COR-L47 (cell line): ENCODE results near the gene PAX9.
A peak's percentile ranks its signal among the peaks of the same experiment; 100 is the strongest.

Experiments used
- DNase-seq: peaks from one replicate; lab custom pipeline; 2025; lab: John Stamatoyannopoulos, UW

The PAX9 gene

GRCh38 chr14:36655963-36656686, 5.5 kb upstream of the PAX9 start:
- DNase-seq, result no peak

DNA sequence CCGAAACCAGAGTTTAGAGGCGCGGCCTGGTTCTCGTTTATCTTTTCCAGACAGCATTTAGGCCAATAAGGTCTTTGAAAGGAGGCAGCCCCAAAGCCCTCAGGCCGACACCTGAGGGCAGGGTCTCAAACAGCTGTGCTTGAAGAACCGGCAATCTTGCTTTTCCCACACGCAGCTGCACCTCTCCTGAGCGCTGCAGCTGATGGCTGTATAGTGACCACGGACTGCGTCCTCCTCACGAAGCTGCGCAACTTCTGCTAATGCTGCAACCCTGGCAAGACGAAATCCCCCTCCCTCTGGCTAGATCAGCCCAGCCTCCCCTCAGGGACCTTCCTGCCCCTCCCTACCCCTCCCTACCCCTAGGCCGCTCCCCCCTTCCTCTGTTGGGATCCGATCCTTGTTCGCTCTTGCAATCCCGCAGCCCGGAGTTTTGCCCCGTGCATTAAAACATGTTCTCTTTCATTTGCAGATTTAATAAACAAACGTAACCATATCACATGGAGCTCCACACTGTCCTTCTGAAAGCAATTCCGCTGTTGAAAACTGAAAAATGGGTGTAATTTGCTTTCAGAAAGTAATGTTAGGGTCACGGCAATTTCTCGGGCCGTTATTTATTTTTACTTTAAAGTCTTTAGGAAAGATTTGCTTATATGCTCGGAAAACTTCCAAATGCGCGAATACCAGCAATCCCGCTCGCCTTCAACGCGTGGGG, 4.8 kb upstream of the PAX9 start:
- DNase-seq, result no peak

GRCh38 chr14:36657399-36658122, 4.1 kb upstream of the PAX9 start:
- no peak for DNase-seq

DNA sequence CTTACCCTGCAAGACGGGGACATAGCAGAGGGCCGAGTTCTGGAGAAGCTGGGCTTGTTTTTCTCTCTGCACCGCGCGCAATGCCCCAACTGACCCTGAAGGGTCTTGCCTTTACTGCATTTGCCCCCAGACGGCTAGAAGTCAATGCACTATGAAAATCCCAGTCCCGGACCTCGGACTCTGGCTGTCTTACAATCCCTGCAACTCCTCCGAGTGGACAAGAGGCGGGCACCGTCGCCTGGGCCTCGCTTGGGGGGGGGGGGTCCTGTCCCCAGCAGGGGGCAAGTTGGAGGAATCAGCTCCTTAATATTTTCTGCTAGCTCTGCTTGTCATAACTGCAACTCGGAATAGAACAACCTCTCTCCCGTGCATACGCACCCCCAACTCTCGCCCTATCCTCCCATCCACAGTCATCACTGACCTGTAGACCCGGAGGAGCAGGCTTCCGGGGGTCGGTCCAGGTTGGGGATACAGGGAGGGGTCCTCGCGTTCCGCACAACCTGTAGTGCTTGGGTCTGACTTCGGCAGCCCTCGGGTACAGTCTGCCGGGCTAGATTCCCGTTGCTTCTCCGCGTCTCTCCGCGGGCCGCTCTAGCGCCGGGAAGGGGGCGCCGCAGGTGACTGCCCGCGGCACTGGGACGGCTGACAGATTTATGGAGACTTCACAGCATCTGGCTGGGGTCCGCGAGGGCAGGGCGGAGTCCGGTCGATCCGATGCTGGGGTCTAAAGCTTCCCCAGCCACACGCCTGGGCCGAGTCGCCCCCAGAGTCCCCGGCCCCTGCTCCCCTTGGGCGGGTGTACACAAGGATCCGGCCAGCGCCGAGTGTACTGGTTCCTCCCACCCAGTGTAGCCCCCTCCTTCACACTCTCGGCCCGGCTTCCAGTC, 3.3 kb upstream of the PAX9 start:
- no peak for DNase-seq

- no peak for DNase-seq
Observed at GRCh38 chr14:36659010-36659821, 2.4 kb upstream of the PAX9 start.

DNA sequence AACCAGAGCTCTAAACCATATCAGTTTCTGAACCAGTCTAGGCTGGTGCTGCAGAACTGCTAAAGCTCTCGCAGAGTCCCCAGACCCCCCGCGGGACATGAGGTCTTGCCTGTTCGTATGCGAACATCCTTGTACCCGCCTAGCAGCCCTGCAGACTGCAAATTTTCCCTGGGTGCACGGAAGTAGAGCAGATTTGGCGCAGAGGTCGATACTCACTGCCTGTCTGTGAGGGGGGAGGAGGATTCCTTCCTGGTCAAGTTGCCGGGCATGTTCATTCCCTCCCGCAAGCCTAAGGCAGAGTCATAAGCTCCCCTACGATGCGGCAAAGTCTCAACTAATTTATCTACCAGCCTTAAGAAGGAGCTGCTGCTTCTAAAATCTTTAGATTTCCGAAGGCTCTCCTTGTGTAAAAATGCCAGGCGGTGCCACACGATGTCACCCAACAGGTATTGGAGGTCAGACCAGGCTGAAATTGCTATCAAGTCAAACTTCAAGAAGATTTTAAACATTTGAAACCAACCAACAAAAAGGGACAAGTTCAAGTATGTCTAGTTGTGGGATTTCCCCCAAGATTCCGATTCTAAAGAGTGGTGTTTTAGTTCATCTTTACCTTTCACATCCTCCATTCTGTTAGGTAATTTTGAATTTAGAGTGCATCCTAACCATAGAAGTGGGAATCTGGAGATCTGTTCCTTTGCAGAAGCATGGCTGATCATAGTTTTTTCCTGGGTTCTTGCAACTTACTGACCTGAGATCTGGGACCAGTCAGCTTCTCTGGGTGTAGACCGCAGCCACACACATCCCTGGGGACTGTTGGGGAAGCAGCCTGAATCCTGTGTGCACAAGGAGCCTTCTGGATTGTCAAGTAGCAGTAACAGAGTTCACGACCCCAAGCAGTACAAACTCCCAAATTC, 1.6 kb upstream of the PAX9 start:
- no peak for DNase-seq

GRCh38 chr14:36660736-36661505, 739 bp upstream of the PAX9 start:
- no peak for DNase-seq

GRCh38 chr14:36662258-36662542, 540 bp downstream of the PAX9 start:
- DNase-seq, result peak; percentile 55

DNA sequence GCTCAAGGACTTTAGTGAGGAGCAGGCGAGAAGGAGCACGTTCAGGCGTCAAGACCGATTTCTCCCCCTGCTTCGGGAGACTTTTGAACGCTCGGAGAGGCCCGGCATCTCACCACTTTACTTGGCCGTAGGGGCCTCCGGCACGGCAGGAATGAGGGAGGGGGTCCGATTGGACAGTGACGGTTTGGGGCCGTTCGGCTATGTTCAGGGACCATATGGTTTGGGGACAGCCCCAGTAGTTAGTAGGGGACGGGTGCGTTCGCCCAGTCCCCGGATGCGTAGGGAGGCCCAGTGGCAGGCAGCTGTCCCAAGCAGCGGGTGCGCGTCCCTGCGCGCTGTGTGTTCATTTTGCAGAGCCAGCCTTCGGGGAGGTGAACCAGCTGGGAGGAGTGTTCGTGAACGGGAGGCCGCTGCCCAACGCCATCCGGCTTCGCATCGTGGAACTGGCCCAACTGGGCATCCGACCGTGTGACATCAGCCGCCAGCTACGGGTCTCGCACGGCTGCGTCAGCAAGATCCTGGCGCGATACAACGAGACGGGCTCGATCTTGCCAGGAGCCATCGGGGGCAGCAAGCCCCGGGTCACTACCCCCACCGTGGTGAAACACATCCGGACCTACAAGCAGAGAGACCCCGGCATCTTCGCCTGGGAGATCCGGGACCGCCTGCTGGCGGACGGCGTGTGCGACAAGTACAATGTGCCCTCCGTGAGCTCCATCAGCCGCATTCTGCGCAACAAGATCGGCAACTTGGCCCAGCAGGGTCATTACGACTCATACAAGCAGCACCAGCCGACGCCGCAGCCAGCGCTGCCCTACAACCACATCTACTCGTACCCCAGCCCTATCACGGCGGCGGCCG, 1.1 kb downstream of the PAX9 start:
- DNase-seq, result peak; percentile 51

- no peak for DNase-seq
Observed at GRCh38 chr14:36663404-36664321, 2.0 kb downstream of the PAX9 start.

- DNase-seq, result no peak
Observed at GRCh38 chr14:36664322-36665193, 2.9 kb downstream of the PAX9 start.

DNA sequence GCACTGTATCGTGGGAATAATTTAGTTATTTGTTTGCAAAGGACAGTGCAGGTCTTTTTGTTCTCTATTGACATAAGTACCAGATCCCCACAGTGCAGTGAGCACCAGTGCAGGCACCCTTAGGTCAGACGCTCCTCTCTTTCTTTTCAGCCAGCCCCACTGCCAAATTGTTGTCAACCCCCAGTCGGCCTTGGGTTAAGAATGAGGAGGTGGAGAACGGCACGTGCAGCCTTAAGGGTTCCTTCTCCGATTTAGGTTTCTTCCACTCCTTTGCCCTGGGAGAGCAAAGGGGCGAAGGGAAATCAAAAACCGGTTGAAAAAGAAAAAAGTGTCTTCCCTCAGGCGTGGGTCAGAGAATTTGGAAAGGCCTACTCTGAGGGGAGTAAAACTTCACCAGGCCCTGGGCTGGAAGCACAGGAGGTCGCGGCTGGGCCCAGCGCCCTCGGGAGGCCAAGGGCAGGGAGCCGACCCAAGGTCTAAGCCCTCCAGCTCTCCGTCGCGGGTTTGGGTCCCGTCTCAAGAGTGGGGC, 4.3 kb downstream of the PAX9 start:
- DNase-seq, result no peak

GRCh38 chr14:36666416-36667206, 5.0 kb downstream of the PAX9 start:
- DNase-seq, result no peak

- no peak for DNase-seq
Observed at GRCh38 chr14:36667679-36668078, 6.0 kb downstream of the PAX9 start.

GRCh38 chr14:36671149-36671548, 9.5 kb downstream of the PAX9 start:
- DNase-seq, result no peak
